GM23248 (cell line): Measurements from ENCODE around the gene TTYH3. TPM values are rescaled to one million over a fixed set of nuclear protein-coding genes. Genes with fewer than 3 reads are reported as not detected.

Source experiments
- DNase-seq: peaks from one replicate; pipeline ENCODE4 v3.0.0-alpha.2; 2015
- H2AFZ ChIP-seq: fragments of 200-600 bp; sonication (generic); 2 replicates; pipeline ENCODE4 v1.6.1; 2016; ENCODE audit warnings: antibody characterized with exemption
- H3F3A ChIP-seq: fragments of 200-600 bp; sonication (generic); 2 replicates; pipeline ENCODE4 v1.6.1; 2016; ENCODE audit warnings: mild to moderate bottlenecking, antibody characterized with exemption, mixed run types; ENCODE audit not compliant: insufficient read depth
- H3K27ac ChIP-seq: fragments of 200-600 bp; sonication (generic); 2 replicates; pipeline ENCODE4 v1.5.1; 2016; ENCODE audit warnings: mild to moderate bottlenecking
- H3K27me3 ChIP-seq: fragments of 200-600 bp; sonication (generic); replicated peaks from 2 replicates; pipeline ENCODE4 v1.6.1; 2016; ENCODE audit warnings: mild to moderate bottlenecking; ENCODE audit not compliant: insufficient read depth
- H3K36me3 ChIP-seq: fragments of 200-600 bp; sonication (generic); 2 replicates; pipeline ENCODE4 v1.6.1; 2016; ENCODE audit warnings: low read depth, mild to moderate bottlenecking
- H3K4me1 ChIP-seq: fragments of 200-600 bp; sonication (generic); 2 replicates; pipeline ENCODE4 v1.6.1; 2016; ENCODE audit warnings: mild to moderate bottlenecking; ENCODE audit not compliant: insufficient read depth
- H3K4me2 ChIP-seq: fragments of 200-600 bp; sonication (generic); one replicate; pipeline ENCODE4 v1.6.1; 2016; ENCODE audit warnings: mild to moderate bottlenecking; ENCODE audit not compliant: unreplicated experiment
- H3K4me3 ChIP-seq: fragments of 200-600 bp; sonication (generic); 2 replicates; pipeline ENCODE4 v1.5.1; 2016; ENCODE audit warnings: mild to moderate bottlenecking
- H3K79me2 ChIP-seq: fragments of 200-600 bp; sonication (generic); 2 replicates; pipeline ENCODE4 v1.6.1; 2016; ENCODE audit warnings: mild to moderate bottlenecking; ENCODE audit not compliant: insufficient read depth
- H3K9ac ChIP-seq: fragments of 200-600 bp; sonication (generic); 2 replicates; pipeline ENCODE4 v1.6.1; 2016; ENCODE audit warnings: mild to moderate bottlenecking
- H3K9me2 ChIP-seq: fragments of 200-600 bp; sonication (generic); 2 replicates; pipeline ENCODE4 v1.6.1; 2016; ENCODE audit warnings: mixed run types, mild to moderate bottlenecking, moderate library complexity; ENCODE audit not compliant: insufficient read depth
- H3K9me3 ChIP-seq: fragments of 200-600 bp; sonication (generic); one replicate; pipeline ENCODE4 v1.6.1; 2017; ENCODE audit warnings: low read depth
- H4K20me1 ChIP-seq: fragments of 200-600 bp; sonication (generic); 2 replicates; pipeline ENCODE4 v1.6.0; 2016; ENCODE audit not compliant: insufficient read depth
- EZH2 ChIP-seq: fragments of 200-600 bp; sonication (generic); IDR thresholded peaks from 2 replicates; pipeline ENCODE4 v1.6.1; 2018; ENCODE audit warnings: antibody characterized with exemption, mild to moderate bottlenecking; ENCODE audit not compliant: insufficient read depth, poor library complexity, severe bottlenecking
- EZH2phosphoT487 ChIP-seq: fragments of 200-600 bp; sonication (generic); IDR thresholded peaks from 2 replicates; pipeline ENCODE4 v1.6.1; 2018; ENCODE audit warnings: antibody characterized with exemption, moderate library complexity, mild to moderate bottlenecking, low read depth; ENCODE audit not compliant: insufficient read depth
- WGBS, 2 experiments: methylation state at CpG; one replicate each; pipeline ENCODE4 v1.1.6; 2015 to 2017; ENCODE audit warnings: low lambda C conversion rate in 2 of 2, low coverage in 1 of 2; ENCODE audit errors: missing lambda C conversion rate in 2 of 2; 5-methylcytosine and 5-hydroxymethylcytosine counted together
- in situ Hi-C: fragments of 300-500 bp; cut with MboI; formaldehyde crosslinking; loops from 2 replicates; pipeline ENCODE4 v1.15.0; 2020
- polyA plus RNA-seq: library from polyadenylated mRNA; unstranded; fragments of >200 nt; fragmentation: Nextera tagmentation; extraction: Ambion mirVana; gene quantifications from 2 replicates; pipeline ENCODE4 v1.2.1, GENCODE V29; 2016
- total RNA-seq: library from RNA; depleted of rRNA; stranded (reverse); fragments of >200 nt; shearing (Covaris generic); gene quantifications from 2 replicates; pipeline ENCODE4 v1.2.3, GENCODE V29; 2014

TTYH3 gene
- total and polyA plus RNA-seq, 2 experiments from 2014 or later: 25.3 to 46.0 TPM

GRCh38 chr7:2605608-2606538 is 25.9 kb upstream of the TTYH3 start:
- Histone ChIP-seq H3K9me2 (no peaks in the 10 kb centered on the region), H3K79me2 (no peaks in the 10 kb centered on the region), H2AFZ (no peak overlapping the region), H3K9me3 (no peaks in the 10 kb centered on the region), H3K4me3 (no peak overlapping the region), H3F3A (no peaks in the 10 kb centered on the region; the same call in 1 of the 2 replicates), H3K27ac (no peak overlapping the region), H3K36me3 (no peaks in the 10 kb centered on the region), H3K4me1 (peaks cover 6% of the 10 kb centered on the region), H3K9ac (no peak overlapping the region), H3K4me2 (no peak overlapping the region), H4K20me1 (no peaks in the 10 kb centered on the region), H3K27me3 (no peaks in the 10 kb centered on the region)
- in situ Hi-C loops: no loop called here
- DNase-seq: no peak
- 95 to 97% methylated on average over 37 to 38 of the region's 38 CpGs for WGBS, 2 experiments
- no peak for TF ChIP-seq EZH2
- no peak for TF ChIP-seq EZH2phosphoT487

- Histone ChIP-seq H3K27ac (no peak overlapping the region), H3K9ac (no peak overlapping the region), H3K9me2 (no peaks in the 10 kb centered on the region), H4K20me1 (no peaks in the 10 kb centered on the region), H3K4me2 (no peak overlapping the region), H3K79me2 (no peaks in the 10 kb centered on the region), H3K9me3 (no peaks in the 10 kb centered on the region), H3K4me3 (no peak overlapping the region), H3K27me3 (no peaks in the 10 kb centered on the region), H3K36me3 (no peaks in the 10 kb centered on the region), H2AFZ (no peak overlapping the region), H3F3A (no peaks in the 10 kb centered on the region; the same call in 1 of the 2 replicates), H3K4me1 (peaks cover 6% of the 10 kb centered on the region)
- WGBS, 2 experiments: 82 to 83% methylated on average over 16 of the region's 16 CpGs
- TF ChIP-seq EZH2 (no peak), EZH2phosphoT487 (no peak)
- DNase-seq: no peak
- in situ Hi-C loops: no loop called here
Measured at GRCh38 chr7:2606539-2606936, 25.2 kb upstream of the TTYH3 start.

GRCh38 chr7:2607122-2607922 is 24.5 kb upstream of the TTYH3 start:
- Histone ChIP-seq H3K9me3 (no peaks in the 10 kb centered on the region), H3K4me2 (no peak overlapping the region), H3K9ac (peak overlapping the region; percentile 44), H3K4me1 (peaks cover 6% of the 10 kb centered on the region), H4K20me1 (no peaks in the 10 kb centered on the region), H3K79me2 (no peaks in the 10 kb centered on the region), H2AFZ (peak overlapping the region; percentile 70), H3F3A (no peaks in the 10 kb centered on the region; the same call in 1 of the 2 replicates), H3K9me2 (no peaks in the 10 kb centered on the region), H3K4me3 (no peak overlapping the region), H3K27ac (no peak overlapping the region), H3K27me3 (no peaks in the 10 kb centered on the region), H3K36me3 (no peaks in the 10 kb centered on the region)
- TF ChIP-seq EZH2phosphoT487: no peak
- TF ChIP-seq EZH2: no peak
- 34 to 35% methylated on average over 26 of the region's 26 CpGs for WGBS, 2 experiments
- in situ Hi-C loops: no loop called here
- DNase-seq: peak; percentile 53
